ENCODE data around the gene LRPAP1.
A peak's percentile ranks its signal among the peaks of the same experiment; 100 is the strongest.

Gene LRPAP1

GRCh38 chr4:3484057-3484973, 47.9 kb downstream of the LRPAP1 start:
- no peak for DNase-seq

GRCh38 chr4:3483471-3483921, 48.7 kb downstream of the LRPAP1 start:
- DNase-seq: no peak

DNA sequence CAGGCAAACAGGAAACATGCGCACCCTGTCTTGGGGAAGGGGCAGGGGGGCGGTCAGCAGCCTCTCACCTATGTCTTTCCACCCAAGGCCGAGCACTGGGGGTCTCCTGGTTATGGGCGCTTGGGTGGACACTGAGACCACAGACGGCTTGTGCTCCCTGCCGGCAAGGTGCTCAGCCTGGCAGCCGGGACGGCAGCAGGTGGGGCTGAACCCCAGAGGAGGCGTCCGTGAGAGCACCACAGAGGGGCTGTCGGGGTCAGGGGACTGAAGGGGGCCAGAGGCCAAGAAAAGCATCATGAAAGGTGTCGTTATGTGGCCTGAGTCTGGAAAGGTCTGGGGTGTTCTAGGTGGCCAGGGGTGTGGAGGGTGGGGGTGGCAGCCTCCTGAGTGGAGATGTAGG, 49.5 kb downstream of the LRPAP1 start:
- no peak for DNase-seq

- no peak for DNase-seq
These were observed 50.3 kb downstream of the LRPAP1 start for GRCh38 chr4:3481783-3482393.

GRCh38 chr4:3481113-3481531, 51.1 kb downstream of the LRPAP1 start:
- no peak for DNase-seq

- DNase-seq: peak; percentile 75
These were observed 51.6 kb downstream of the LRPAP1 start for GRCh38 chr4:3480528-3481112.

- DNase-seq: no peak
These were observed 52.7 kb downstream of the LRPAP1 start for GRCh38 chr4:3479358-3480101.

DNA sequence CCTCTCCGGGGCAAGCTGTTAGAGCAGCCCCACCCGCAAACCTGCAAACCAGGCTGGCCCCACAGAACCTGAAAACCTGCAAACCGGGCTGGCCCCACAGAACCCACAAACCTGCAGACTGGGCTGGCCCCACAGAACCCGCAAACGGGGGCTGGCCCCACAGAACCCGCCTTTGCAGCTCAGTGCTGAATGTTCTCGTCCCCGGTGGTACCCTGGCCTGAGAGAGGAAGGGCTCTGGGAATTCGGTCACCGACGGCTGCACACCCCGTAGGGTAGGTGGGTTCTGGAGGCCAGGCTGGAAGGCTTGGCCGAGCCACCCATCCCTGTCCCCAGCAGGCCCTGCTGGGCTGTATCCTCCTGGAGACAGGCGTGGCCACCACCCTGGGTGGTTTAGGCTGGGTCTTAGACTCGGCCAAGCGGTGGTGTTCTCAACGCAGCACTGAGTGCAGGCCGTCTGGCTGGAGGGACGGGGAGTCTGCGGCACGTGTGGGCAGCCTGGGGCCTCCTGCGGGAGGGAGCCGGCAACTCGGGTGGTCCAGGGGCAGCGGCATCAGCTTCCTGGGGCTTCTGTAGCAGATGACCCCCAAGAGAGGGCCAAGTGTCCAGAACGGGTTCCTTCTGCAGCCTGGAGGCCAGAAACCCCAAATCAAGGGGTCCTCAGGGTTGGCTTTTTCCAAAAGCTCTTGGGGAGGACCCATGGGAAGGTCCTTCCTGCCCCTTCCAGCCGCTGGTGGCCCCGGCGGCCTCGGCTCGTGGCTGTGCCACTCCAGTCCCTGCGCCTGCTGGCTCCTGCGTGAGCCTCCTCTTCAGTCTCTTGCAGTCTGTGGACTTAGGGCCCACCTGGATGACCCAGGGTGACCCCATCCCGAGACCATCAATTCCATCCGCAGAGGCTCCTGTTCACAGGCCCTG, 53.5 kb downstream of the LRPAP1 start:
- DNase-seq: no peak

GRCh38 chr4:3477750-3478430, 54.3 kb downstream of the LRPAP1 start:
- DNase-seq: no peak

DNA sequence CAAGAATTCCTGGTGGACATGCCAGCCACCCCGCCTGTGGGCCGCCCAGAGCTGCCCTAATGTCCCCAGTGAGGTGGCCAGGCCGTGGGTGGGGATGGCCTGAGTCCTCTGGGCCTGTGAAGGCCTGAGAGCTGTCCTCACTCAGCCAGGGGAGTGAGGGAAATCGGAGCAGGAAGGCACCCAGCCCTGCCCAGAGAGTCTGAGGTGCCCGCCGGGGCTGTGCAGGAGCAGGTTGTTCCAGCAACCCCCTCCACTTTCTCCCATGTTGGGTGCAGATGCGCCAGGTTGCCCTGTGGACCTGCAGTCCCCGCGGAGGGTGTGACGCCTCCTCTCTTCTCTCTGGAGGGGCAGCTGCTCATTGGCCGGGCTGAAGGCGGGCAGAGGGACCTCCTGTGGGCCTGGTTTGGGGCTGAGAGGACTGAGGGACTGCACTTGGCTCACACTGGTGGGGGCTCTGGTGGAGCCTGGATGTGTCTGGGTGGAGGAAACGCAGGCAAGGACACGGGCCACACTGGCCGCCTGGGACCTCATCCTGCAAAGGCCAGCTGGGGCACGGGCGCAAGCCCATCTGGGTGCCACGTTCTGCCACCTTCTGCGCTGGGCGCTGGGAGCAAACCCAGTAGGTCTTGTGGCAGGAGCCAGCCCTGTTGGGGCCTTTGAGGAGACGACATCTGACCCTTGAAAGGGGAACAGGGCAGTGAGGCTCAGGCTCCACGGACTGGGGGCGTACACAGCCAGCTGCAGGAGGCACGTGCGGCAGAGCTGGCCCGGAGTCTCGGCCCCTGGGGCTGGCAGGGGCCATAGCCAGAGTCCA, 55.1 kb downstream of the LRPAP1 start:
- no peak for DNase-seq

DNA sequence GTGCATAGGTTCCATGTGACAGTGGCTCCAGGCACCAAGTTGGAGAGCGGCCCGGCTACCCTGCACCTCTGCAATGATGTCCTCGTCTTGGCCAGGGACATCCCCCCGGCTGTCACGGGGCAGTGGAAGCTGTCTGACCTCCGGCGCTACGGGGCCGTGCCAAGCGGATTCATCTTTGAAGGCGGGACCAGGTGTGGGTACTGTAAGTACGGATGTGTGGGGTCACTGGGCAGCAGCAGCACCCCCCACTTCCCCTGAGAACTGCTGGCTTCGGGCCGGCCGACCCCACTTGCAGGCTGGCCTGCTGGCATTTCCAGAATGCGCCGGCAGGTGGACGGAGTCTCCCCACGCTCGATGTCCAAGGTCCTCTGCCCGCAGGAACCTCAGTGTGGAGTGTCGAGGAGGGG, 55.9 kb downstream of the LRPAP1 start:
- no peak for DNase-seq

- no peak for DNase-seq
These were observed 56.4 kb downstream of the LRPAP1 start for GRCh38 chr4:3475713-3476260.

GRCh38 chr4:3475041-3475712, 57.0 kb downstream of the LRPAP1 start:
- DNase-seq: no peak

- no peak for DNase-seq
These were observed 58.0 kb downstream of the LRPAP1 start for GRCh38 chr4:3473996-3474765.

DNA sequence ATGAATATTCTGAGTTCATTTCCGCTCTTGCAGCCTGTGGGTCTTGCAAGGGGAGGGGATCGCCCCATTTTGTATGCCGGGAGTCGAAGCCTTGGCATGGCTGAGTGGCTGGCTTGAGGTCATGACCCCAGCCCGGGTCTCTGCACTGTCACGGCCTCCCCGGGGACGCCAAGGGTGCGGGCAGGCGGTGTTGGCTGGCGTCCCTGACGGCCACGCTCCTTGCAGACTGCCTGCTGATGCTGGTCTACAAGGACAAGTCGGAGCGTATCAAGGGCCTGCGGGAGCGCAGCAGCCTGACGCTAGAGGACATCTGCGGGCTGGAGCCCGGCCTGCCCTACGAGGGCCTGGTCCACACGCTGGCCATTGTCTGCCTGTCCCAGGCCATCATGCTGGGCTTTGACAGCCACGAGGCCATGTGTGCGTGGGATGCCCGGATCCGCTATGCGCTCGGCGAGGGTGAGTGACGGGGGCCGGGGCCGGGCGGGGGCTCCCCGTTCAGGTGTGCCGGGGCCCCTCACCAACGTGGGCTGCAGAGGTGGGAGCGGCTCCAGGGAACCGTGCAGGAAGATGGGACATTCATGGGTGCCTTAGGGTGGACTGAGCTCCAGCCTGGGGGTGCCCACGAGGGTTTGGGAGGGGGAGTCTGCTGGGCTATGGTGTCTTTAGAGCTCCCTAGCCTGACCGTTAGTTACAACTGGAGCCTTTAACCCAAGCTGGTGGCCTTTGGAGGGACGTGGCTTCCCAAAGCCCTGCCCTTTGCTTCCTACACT, 58.9 kb downstream of the LRPAP1 start:
- no peak for DNase-seq

DNA sequence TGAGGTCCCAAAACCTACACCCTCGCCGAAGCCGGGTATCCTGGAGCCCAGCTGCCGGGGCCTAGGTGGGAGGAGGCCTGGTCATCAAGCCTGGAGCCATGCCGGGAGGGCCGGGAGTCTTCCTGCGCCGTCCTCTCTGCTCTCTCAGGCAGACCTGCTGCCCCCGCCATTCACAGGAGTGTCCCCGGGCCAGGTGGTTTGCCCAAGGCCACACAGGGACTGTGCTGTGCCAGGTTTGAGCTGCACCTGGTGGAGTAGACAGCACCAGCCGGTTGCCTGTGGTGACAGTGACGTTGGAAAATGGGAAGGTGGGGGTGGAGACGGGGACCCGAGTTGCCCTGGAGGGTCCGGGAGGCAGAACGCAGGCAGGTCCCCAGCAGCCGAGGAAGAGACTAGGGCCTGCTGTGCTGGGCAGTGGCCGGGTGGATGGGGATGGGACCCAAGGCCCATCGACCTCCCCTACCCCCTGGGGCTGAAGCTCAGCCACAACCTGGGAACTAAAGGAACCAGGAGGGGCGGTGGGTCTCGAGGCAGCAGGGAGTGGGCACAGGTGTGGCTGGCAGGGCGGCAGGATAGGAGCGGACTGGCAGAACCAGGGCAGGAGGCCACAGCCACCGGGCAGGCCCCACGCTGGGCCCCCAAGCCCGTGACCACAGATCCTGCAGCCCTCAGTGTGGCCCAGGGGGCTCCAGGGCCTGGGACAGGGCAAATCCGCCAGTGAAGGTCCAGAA, 59.6 kb downstream of the LRPAP1 start:
- no peak for DNase-seq

DNA sequence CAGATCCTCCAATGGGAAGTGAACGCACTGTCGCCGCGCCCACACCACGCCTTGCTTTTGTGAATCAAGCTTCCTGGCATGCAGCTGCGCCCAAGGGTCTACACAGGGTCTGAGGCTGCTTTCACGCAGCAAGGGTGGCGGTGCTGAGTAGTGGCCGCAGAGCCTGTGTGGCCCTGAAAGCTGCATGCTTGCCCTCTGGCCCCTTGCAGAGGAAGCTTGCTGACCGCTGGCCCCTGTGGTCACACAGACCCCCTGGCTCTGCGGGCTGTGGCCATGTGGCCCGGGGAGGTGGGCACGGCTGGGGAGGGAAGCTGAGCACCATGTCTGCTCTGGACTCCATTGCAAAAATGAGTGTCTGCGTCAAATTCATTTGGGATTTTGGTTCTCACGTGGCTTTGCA, 60.3 kb downstream of the LRPAP1 start:
- DNase-seq: no peak
